ENCODE results near the gene SETDB2. TPM values are rescaled to one million over a fixed set of nuclear protein-coding genes. Genes with fewer than 3 reads are reported as not detected.

Gene SETDB2
- total and polyA plus RNA-seq, 2 donors (not counting 3 experiments of a cell fraction or from before 2014, with no cell fraction given) = 1.5 to 5.6 TPM

DNA sequence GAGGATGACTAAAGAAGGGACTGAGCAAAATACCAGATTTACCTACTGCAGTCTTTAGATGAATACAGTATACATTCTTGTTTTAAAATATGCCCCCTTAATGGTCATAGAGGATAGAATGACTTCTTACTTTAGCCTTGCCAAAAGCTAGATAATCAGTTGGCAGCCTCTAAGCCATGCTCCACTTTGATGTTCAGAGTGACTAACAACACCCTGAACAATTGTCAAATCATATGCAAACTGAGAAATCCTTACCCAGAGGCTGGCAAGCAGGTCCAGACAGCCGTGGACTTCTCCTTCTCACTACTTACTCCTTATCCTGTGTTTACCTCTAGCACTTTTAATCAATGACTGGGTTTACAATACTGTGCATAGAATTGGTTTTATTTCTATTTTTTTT is 28.1 kb downstream of the SETDB2 start:
- no peaks in the 10 kb centered on the region for H4K20me1 ChIP-seq (replicated peaks; ENCODE audit: control insufficient read depth, extremely low read depth, insufficient read depth, low read length)
- intact Hi-C loops (cut with micrococcal nuclease) (no loop called here), dilution Hi-C loops (cut with MboI; ENCODE audit: extremely low pct_ligation_motif_present, low sequenced_read_pairs) (no loop called here)
- DNase-seq (ENCODE audit: low read depth, low spot score) (no peak), FAIRE-seq (no peak)
- H3K4me3 ChIP-seq (replicated peaks in 1 of 3; ENCODE audit: insufficient read depth in 1 of 3, low read depth in 1 of 3, low read length in 3 of 3) = no peak overlapping the region
- no peak for TF ChIP-seq EZH2 (IDR thresholded peaks at IDR 0.05; ENCODE audit: borderline replicate concordance, low read depth, low read length, severe bottlenecking)
- TF ChIP-seq, protein P1, sequence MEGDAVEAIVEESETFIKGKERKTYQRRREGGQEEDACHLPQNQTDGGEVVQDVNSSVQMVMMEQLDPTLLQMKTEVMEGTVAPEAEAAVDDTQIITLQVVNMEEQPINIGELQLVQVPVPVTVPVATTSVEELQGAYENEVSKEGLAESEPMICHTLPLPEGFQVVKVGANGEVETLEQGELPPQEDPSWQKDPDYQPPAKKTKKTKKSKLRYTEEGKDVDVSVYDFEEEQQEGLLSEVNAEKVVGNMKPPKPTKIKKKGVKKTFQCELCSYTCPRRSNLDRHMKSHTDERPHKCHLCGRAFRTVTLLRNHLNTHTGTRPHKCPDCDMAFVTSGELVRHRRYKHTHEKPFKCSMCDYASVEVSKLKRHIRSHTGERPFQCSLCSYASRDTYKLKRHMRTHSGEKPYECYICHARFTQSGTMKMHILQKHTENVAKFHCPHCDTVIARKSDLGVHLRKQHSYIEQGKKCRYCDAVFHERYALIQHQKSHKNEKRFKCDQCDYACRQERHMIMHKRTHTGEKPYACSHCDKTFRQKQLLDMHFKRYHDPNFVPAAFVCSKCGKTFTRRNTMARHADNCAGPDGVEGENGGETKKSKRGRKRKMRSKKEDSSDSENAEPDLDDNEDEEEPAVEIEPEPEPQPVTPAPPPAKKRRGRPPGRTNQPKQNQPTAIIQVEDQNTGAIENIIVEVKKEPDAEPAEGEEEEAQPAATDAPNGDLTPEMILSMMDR (IDR thresholded peaks at IDR 0.05; ENCODE audit: extremely low read depth in 1 of 2, insufficient read depth in 1 of 2, low read depth in 1 of 2, low read length in 2 of 2) = no peak
- TF ChIP-seq MAX (IDR thresholded peaks at IDR 0.05; ENCODE audit: insufficient read depth, insufficient read length) = no peak
- TF ChIP-seq POLR2AphosphoS5 (IDR thresholded peaks at IDR 0.05; ENCODE audit: insufficient read depth, low read depth, low read length) = no peak
- TF ChIP-seq FOS (IDR thresholded peaks at IDR 0.05; ENCODE audit: borderline replicate concordance, insufficient read depth, low read length) = no peak
- TF ChIP-seq JUN (IDR thresholded peaks at IDR 0.05; ENCODE audit: borderline replicate concordance, insufficient read depth, insufficient read length, low read depth) = no peak
- no peak for TF ChIP-seq GATA2 (IDR thresholded peaks at IDR 0.05; ENCODE audit: insufficient read depth, insufficient read length, low read depth, low read length)
- TF ChIP-seq MYC (IDR thresholded peaks at IDR 0.05; ENCODE audit: low read depth, low read length) = no peak
- no peak for TF ChIP-seq POLR2A (IDR thresholded peaks at IDR 0.05; ENCODE audit: low read depth, low read length)
- no peaks in the 10 kb centered on the region for H3K9me3 ChIP-seq (replicated peaks; ENCODE audit: control insufficient read depth, insufficient read depth, low read length)
- no TSS peak for BruUV-seq (replicated peaks)
- H3K36me3 ChIP-seq (ENCODE audit: control insufficient read depth in 2 of 2, extremely low read depth in 1 of 2, insufficient read depth in 2 of 2, low read length in 2 of 2) = no peaks in the 10 kb centered on the region
- no peak overlapping the region for H2AFZ ChIP-seq (ENCODE audit: low read depth, low read length)
- no peaks in the 10 kb centered on the region for H3K79me2 ChIP-seq (ENCODE audit: control insufficient read depth, insufficient read depth, low read length)
- POLR2A ChIA-PET = no interaction called here
- H3K4me2 ChIP-seq (ENCODE audit: insufficient read depth, low read length) = no peak overlapping the region
- no peak overlapping the region for H3K27ac ChIP-seq (ENCODE audit: insufficient read depth, low read depth, low read length)
- CTCF ChIA-PET = no interaction called here
- H3K27me3 ChIP-seq (ENCODE audit: control insufficient read depth in 2 of 2, insufficient read depth in 2 of 2, low read length in 2 of 2) = no peaks in the 10 kb centered on the region
- no peaks in the 10 kb centered on the region for H3K4me1 ChIP-seq (ENCODE audit: control insufficient read depth, extremely low read depth, insufficient read depth, low read length)
- no peak overlapping the region for H3K9ac ChIP-seq (replicated peaks; ENCODE audit: extremely low read depth, insufficient read depth, low read length)
- H3K9me1 ChIP-seq (replicated peaks; ENCODE audit: control insufficient read depth, extremely low read depth, insufficient read depth, low read length) = no peaks in the 10 kb centered on the region
